Fibroblast of upper back skin (primary cell): ENCODE data around the gene CHST13.
A peak's percentile ranks its signal among the peaks of the same experiment; 100 is the strongest.

Experiments
- DNase-seq: peaks from one replicate; pipeline ENCODE4 v3.0.0-alpha.2; 2013

CHST13 gene

GRCh38 chr3:126523745-126524428 lies at the start of gene CHST13:
TSS of gene CHST13 (plus strand) at chr3:126524155. CDS start at chr3:126524333, 178 bp downstream.
- DNase-seq = peak; percentile 17

DNA sequence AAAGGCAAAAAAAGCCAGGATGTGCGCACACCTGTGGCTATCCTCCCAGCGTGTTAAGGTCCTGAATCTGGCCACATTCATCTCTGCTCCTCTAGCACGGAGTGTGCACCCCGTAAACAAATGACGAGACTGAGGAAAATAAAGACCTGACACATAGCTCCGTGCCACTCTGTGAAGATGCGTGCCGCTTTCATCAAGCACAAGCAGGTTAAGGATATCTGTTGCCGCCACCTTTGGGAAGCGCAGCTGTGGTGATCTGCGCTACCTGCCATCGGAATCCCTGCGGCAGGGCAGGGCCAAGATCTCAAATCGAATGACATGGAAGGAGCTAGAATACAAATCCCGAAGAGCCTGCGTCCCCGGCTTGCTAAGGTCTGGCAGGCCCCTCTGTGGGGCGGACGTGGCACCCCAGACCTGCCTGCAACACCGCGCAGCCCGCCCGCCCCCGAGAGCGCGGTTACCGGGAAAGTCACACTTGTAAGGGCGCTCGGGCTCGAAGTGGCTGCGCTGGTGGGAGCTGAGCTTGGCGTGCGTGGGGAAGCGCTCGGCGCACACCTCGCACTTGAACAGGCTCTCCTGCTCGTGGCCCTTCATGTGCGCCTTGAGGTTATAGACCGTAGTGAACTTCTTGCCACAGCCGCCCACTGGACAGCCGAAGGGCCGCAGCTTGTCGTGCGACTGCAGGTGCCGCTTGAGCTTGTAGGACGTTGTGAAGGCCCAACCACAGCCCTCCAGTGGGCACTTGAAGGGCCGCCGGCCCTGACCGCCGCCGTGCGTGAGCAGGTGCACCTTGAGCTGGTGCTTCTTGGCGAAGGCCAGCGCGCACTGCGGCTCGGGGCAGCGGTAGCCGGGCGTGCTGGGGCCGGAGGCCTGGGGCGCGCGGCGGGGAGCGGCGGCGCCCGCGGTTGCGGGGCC lies 49.2 kb upstream of the CHST13 start:
- DNase-seq = peak; percentile 9

- DNase-seq = peak; percentile 94
Observed at GRCh38 chr3:126475413-126476114, 48.4 kb upstream of the CHST13 start, which contains the start of gene ZXDC. TSS of gene ZXDC (minus strand) at chr3:126475891. CDS start at chr3:126475865, 26 bp downstream.

DNA sequence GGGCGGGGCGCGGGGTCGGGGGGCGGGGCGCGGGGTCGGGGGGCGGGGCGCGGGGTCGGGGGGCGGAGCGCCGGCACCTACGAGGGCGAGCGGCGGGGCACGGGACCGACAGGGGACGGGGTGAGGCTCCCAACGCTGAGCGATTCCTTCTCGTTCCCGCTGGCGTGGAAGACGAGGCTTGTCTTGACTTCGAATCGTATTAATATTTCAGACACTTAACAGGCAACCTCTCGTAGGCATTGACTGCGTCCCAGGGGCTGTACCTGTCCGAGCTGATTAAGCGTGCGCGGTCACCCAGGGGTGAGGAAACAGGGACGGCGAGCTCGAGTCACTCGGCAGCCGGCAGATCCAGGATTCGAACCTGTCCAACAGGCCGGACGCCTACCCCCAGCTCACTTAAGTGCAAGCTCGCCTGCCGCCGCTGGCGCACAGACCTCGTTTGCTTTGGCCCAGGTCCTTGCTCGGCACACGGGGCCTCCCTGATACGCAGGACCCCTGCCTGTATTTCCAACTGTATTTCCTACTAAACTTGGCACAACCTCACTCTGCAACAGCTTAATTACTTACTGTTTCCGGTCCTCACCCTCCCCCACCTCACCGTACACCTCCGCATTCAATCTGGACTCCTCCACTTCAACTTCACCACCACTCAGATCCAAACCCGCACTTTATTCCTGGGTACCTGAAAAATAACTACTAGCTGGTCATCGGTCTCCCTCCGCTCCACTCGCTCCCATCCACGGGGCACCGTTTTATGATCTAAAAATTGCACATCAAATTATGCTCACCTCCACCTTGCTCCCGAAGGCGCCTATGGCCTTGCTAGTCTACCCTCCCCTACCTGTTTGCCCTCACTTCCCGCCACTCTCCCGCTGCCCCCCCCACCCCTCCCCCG lies 47.5 kb upstream of the CHST13 start:
- peak; percentile 20 for DNase-seq

- no peak for DNase-seq
Observed at GRCh38 chr3:126477061-126477380, 46.9 kb upstream of the CHST13 start.

GRCh38 chr3:126478581-126479310 lies 45.2 kb upstream of the CHST13 start:
- no peak for DNase-seq

DNA sequence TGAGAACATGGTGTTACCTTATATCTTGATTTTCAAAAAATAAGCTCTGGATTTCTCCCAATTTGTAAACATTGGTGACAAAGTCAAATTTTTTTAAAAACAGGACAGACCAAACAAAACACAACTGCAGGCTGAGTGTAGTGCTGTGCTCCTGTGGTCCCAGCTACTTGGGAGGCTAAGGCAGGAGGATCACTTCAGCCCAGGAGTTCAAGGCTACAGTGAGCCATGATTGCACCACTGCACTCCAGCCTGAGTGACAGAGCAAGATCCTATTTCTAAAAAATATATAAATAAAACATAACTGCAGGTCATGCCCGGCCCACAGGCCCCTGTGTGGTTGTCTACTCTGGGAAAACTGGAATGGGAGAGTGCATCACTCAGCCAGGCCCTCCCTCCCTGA lies 44.3 kb upstream of the CHST13 start:
- DNase-seq = no peak

- no peak for DNase-seq
Observed at GRCh38 chr3:126480206-126480605, 43.7 kb upstream of the CHST13 start.

GRCh38 chr3:126480861-126481260 lies 43.1 kb upstream of the CHST13 start:
- no peak for DNase-seq

- DNase-seq = peak; percentile 13
Observed at GRCh38 chr3:126481808-126482502, 42.0 kb upstream of the CHST13 start.

GRCh38 chr3:126482503-126483255 lies 41.3 kb upstream of the CHST13 start:
- no peak for DNase-seq

DNA sequence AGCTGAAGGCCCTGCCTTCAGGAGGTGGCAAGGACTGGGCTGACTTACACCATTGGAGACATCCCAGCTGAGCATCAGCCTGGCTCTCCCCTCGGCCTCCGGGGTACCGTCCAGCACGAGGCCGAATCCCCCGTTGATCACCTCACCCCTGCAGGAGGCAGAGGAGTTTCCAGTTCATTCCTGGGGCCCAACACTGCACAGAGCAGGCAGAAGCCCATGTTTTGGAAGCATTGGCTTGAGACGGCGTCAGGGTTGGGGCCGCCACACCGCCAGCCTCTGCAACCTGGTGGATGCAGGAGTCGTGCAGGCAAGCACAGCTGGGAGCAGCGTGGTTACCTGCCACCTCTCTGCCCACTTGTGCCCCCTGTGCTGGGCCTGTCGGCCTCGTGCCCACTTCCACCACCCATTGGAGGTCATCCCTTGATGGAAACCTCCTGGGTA lies 40.6 kb upstream of the CHST13 start:
- DNase-seq = no peak

DNA sequence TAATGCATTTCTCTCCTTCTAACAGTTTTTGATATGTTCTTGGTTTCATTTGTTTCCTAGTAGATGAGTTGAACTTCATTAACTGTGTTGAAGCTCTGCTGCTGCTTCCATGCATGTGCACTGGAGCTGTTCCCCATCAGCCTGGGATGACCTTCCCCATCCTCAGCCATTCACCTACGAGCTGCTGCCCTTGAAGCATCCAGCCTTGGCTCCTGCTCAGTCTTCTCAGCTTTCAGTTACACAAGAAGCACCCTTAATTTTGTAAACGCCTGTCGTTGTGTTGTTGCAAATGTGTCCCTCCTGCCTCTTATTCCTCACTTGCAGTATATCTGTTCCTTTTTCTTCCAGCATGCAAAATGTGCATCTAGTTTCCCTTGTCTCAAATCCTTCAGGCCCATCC lies 39.8 kb upstream of the CHST13 start:
- no peak for DNase-seq

DNA sequence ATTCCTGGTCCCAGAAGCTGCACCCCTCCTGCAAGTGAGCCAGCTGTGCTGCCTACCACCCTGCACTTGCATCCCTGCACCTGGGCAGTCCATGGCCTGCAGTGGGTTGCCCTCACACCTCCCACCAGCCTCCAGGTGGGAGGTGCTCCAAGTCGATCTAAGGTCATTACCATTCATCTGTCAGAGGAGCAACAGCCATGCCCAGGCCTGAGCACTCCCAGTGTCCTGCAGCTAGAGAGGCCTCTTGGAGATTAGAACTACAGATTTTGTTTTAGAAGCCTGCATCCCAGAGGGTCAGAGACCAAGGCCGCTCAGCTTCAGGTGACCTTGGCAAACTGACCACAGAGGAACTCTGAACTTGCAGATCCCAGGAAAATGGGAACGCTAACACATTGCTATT lies 39.3 kb upstream of the CHST13 start:
- no peak for DNase-seq

- no peak for DNase-seq
Observed at GRCh38 chr3:126485176-126485897, 38.6 kb upstream of the CHST13 start.

- DNase-seq = no peak
Observed at GRCh38 chr3:126485956-126486355, 38.0 kb upstream of the CHST13 start.

DNA sequence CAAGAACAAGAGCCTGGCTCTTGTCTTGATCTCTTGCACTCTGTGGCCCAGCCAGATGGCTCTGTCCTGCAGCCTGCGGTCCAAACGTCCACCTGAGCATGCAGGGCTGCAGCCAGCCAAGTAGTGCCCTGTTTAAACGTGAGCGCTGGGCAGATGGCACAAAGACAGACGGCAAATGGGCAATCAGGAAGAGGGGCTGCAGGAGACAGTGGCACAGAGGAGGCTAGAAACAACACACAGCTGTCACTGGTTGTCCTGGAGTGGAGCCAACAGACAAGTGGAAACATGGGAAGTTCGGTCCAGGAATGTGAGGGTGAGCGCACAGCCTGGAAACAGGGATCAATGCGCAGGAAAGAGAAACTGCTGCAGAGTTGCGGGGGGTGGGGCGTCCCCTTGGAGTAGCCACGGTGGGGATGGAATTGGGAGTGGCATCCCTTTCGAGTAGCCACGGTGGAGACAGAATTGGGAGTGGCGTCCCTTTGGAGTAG lies 37.6 kb upstream of the CHST13 start:
- no peak for DNase-seq

GRCh38 chr3:126487151-126487771 lies 36.7 kb upstream of the CHST13 start:
- no peak for DNase-seq

GRCh38 chr3:126488185-126488584 lies 35.8 kb upstream of the CHST13 start:
- no peak for DNase-seq
